ENCODE data around the gene KLHL17. TPM values are rescaled to one million over a fixed set of nuclear protein-coding genes. Genes with fewer than 3 reads are reported as not detected.

KLHL17 gene
- total and polyA plus RNA-seq, 9 of the 15 experiments (the other 6 are each of a cell fraction or from before 2014, with no cell fraction given) = 0.14 to 84.8 (median 13.0) TPM

- TF ChIP-seq STAT6 (CRISPR knock-in tag; IDR thresholded peaks at IDR 0.05) (no peak; the same call in 1 of the 2 replicates), BRD4 (IDR thresholded peaks at IDR 0.05) (no peak), ZNF778 (CRISPR knock-in tag; IDR thresholded peaks at IDR 0.05) (no peak), HNRNPH1 (optimal IDR thresholded peaks at IDR 0.05; ENCODE audit: low read depth, low read length) (no peak), RFX1 (IDR thresholded peaks at IDR 0.05) (no peak), TCF15 (CRISPR knock-in tag; IDR thresholded peaks at IDR 0.05) (no peak), ERF (CRISPR knock-in tag; IDR thresholded peaks at IDR 0.05) (no peak), GABPB1 (CRISPR knock-in tag; IDR thresholded peaks at IDR 0.05) (peak; percentile 50), HDAC3 (IDR thresholded peaks at IDR 0.05; ENCODE audit: borderline replicate concordance, partially characterized antibody) (no peak), ATF6 (CRISPR knock-in tag; IDR thresholded peaks at IDR 0.05) (no peak; the same call in 1 of the 2 replicates), JUN (IDR thresholded peaks at IDR 0.05; ENCODE audit: borderline replicate concordance, low read depth, low read length) (no peak), JUN (CRISPR knock-in tag; IDR thresholded peaks at IDR 0.05; ENCODE audit: borderline replicate concordance) (no peak), NR2F6 (CRISPR knock-in tag; IDR thresholded peaks at IDR 0.05) (no peak), CREB1 (IDR thresholded peaks at IDR 0.05) (no peak), CREB1 (CRISPR knock-in tag; IDR thresholded peaks at IDR 0.05) (no peak), RREB1 (CRISPR knock-in tag; IDR thresholded peaks at IDR 0.05) (peak; percentile 45), POLR2AphosphoS5 (IDR thresholded peaks at IDR 0.05; ENCODE audit: control insufficient read depth, insufficient read depth, low read depth, low read length) (0 out of 2 replicates have a peak, but pooled peaks have one; percentile 26)
Measured at GRCh38 chr1:1004780-1005697, 44.7 kb downstream of the KLHL17 start (continued).
